Heart right ventricle (tissue), 16 donors: ENCODE measurements around the gene AMPD2. TPM values are rescaled to one million over a fixed set of nuclear protein-coding genes. Genes with fewer than 3 reads are reported as not detected.

ENCODE experiments used
- ATAC-seq, 8 donors: fragments of 200-7000 bp; cut with Tn5 transposase; one replicate each; pipeline ENCODE4 v1.9.1; 2020; ENCODE audit warnings: mild to moderate bottlenecking in 8 of 8, moderate library complexity in 8 of 8, moderate number of reproducible peaks in 1 of 8
- DNase-seq, 2 donors: peaks; one replicate each; pipeline ENCODE4 v3.0.0-alpha.2; 2020
- H3K27ac ChIP-seq, 10 donors: fragments of 200-600 bp; sonication (generic) in 2 of 10; one replicate each; pipeline versions ENCODE4 v1.5.0 to v1.8.0; 2020 to 2022; ENCODE audit warnings: mild to moderate bottlenecking in 3 of 10
- H3K27me3 ChIP-seq, 7 donors: fragments of 200-600 bp; one replicate each; pipeline ENCODE4 v1.8.0; 2021 to 2022; ENCODE audit warnings: mild to moderate bottlenecking in 2 of 7
- H3K36me3 ChIP-seq, 9 donors: fragments of 200-600 bp; sonication (generic) in 1 of 9; one replicate each; pipeline versions ENCODE4 v1.5.0 to v1.8.0; 2020 to 2022; ENCODE audit warnings: mild to moderate bottlenecking in 2 of 9
- H3K4me1 ChIP-seq, 9 donors: fragments of 200-600 bp; sonication (generic) in 1 of 9; one replicate each; pipeline versions ENCODE4 v1.5.0 to v1.8.0; 2020 to 2022; ENCODE audit warnings: mild to moderate bottlenecking in 4 of 9
- H3K4me3 ChIP-seq, 10 donors: fragments of 200-600 bp; sonication (generic) in 2 of 10; one replicate each; pipeline versions ENCODE4 v1.5.0 to v1.8.0; 2020 to 2022; ENCODE audit warnings: mild to moderate bottlenecking in 7 of 10, moderate library complexity in 2 of 10
- H3K9me3 ChIP-seq, 11 donors: fragments of 200-600 bp in 10 of 11; sonication (generic) in 2 of 11; one replicate each; pipeline versions ENCODE4 v1.5.0 to v1.8.0; 2013 to 2022; ENCODE audit warnings: mild to moderate bottlenecking in 2 of 11, control low read depth in 1 of 11, moderate library complexity in 1 of 11
- WGBS, 2 donors: extraction: QIAGEN DNeasy Blood & Tissue Kit; methylation state at CpG; one replicate each; pipeline ENCODE4 v1.1.7; 2013; ENCODE audit warnings: inconsistent platforms in 1 of 2; 5-methylcytosine and 5-hydroxymethylcytosine counted together
- intact Hi-C, 10 donors: fragments of 100-400 bp; cut with DNase I; formaldehyde crosslinking; loops; one replicate each; pipeline versions ENCODE4 v1.11.1 to v1.14.2; 2022
- polyA plus RNA-seq, 2 donors: library from polyadenylated mRNA; stranded (reverse); fragments of 200-250 nt; gene quantifications; one replicate each; pipeline ENCODE4 v1.2.3, GENCODE V29; 2013
- total RNA-seq, 10 donors: library from RNA; stranded (reverse); fragmentation: NEBNext Ultra II Directional in 3 of 10; extraction: Animal tissue kit (Norgen Biotek cat#: 25700) in 3 of 10; gene quantifications; one replicate each; pipeline versions ENCODE4 v1.2.1 to v1.2.4, GENCODE V29; 2021 to 2023
- TF ChIP-seq, protein P1 (sequence below), 9 donors: fragments of 200-600 bp; sonication (generic) in 2 of 9; IDR thresholded peaks; one replicate each; pipeline versions ENCODE4 v1.5.0 to v1.8.0; 2021 to 2022; ENCODE audit warnings: antibody characterized with exemption in 9 of 9, mild to moderate bottlenecking in 5 of 9, moderate library complexity in 1 of 9
- donor health status: Arrhythmogenic right ventricular cardiomyopathy.
- donor health status: ischemic (EF 13 %, LVEDD 7.1; RV severe dilation, severe dysfunction).
- donor health status: healthy with polysubstance abuse.
- donor health status: DM: no; HTN: yes; CAD: no.
- donor health status: DM: no; HTN: no; CAD: no.
- donor health status: ischemic (EF 25% LVEDD 6.9; RV normal size, moderate dysfunction).
- donor health status: ischemic (EF 25% LVEDD 5.7; RV mildly dilated, moderate dysfunction).
- donor health status: healthy.
- donor health status: DM: yes; HTN: yes; CAD: no.
- donor health status: Ischemic cardiomyopathy.
- donor health status: ischemic (EF 35%, LVEDD 5.7; RV mildly dilated, moderate dysfunction).
- donor health status: nonischemic (EF 11% LVEDD 7.7; RV severe dilation, severe dysfunction).
- donor health status: DM: yes; HTN: yes; CAD: no.
- donor health status: PGD.
- donor health status: ischemic (EF 29% LVEDD 5.4; RV normal size, mild dysfunction).
- donor health status: nonischemic (EF 23%, LVEDD 6.1; RV moderate dilation, normal function).

AMPD2 gene
- total and polyA plus RNA-seq, 12 donors: 6.4 to 18.2 (median 11.5) TPM

DNA sequence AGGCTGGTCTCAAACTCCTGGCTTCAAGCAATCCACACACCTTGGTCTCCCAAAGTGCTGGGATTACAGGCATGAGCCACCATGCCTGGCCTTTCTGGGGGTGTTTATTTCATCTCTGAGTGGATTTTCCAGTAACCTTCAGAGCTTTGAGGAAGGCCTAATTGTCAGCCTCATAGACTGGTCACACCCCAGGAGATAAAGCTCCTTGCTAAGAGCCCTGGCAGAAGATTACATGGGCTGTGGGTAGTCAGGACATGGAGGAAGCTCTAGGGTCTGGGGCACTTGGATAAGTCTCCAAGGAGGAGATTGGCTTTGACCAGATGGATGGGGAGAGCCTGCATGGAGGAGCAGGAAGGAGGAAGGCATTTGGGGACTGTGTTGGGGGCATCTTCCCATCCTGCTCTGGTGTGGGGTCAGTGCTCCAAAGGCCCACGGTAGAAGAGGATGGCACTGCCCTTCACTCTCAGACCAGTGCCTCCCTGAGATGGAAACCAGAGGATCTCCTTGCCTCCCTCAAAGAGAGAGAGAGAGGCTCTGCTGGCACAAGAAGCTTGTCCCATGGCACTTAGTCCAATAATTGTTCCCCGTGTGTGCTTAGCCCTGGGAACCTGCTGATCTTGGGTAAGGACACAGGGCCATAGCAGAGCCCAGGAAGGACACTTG, 21.6 kb downstream of the AMPD2 start:
- DNase-seq: no peak
- TF ChIP-seq, protein P1, sequence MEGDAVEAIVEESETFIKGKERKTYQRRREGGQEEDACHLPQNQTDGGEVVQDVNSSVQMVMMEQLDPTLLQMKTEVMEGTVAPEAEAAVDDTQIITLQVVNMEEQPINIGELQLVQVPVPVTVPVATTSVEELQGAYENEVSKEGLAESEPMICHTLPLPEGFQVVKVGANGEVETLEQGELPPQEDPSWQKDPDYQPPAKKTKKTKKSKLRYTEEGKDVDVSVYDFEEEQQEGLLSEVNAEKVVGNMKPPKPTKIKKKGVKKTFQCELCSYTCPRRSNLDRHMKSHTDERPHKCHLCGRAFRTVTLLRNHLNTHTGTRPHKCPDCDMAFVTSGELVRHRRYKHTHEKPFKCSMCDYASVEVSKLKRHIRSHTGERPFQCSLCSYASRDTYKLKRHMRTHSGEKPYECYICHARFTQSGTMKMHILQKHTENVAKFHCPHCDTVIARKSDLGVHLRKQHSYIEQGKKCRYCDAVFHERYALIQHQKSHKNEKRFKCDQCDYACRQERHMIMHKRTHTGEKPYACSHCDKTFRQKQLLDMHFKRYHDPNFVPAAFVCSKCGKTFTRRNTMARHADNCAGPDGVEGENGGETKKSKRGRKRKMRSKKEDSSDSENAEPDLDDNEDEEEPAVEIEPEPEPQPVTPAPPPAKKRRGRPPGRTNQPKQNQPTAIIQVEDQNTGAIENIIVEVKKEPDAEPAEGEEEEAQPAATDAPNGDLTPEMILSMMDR (IDR thresholded peaks at IDR 0.05): no peak
- 88% methylated on average over 2 of the region's 2 CpGs for WGBS, 2 donors

DNA sequence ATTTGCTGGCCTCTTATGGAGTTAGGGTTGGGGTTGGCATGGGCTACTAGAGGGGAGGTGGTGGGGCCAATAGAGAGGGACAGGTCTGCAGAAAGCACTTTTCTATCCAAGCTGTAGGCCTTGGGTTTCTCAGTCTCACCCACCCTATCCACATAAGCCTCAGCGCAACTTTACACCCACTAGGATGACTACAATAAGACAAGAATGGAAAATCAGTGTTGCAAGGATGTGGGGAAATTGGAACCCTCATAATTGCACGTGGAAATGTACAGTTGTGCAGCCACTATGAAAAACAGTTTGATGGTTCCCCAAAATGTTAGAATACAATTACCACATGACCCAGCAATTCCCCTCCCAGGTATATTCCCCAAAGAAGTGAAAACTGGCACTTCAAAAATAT, 22.2 kb downstream of the AMPD2 start:
- WGBS, 2 donors: 80 to 87% methylated on average over 2 of the region's 2 CpGs
- H3K4me3 ChIP-seq: no peak overlapping the region
- DNase-seq: no peak
- no peaks in the 10 kb centered on the region for H3K27me3 ChIP-seq
- peaks cover 0 to 6% (median 0%) of the 10 kb centered on the region in 11 donors for H3K9me3 ChIP-seq
- ATAC-seq: no peak
- peaks cover 0 to 12% (median 6%) of the 10 kb centered on the region in 9 donors for H3K4me1 ChIP-seq
- no peaks in the 10 kb centered on the region for H3K36me3 ChIP-seq
- no peak overlapping the region for H3K27ac ChIP-seq
- intact Hi-C loops: loop anchor here (2.0 to 10.0 kb wide), 5 partner anchors 45 to 343 kb away; partner anchors contain the start of genes GSTM1 (in 4 of the 10), GNAI3 (in 3 of the 10) and AHCYL1 (in 1 of the 10)
- TF ChIP-seq, protein P1 (IDR thresholded peaks at IDR 0.05): no peak

More for the DNA sequence above, 21.6 kb downstream of the AMPD2 start:
- no peaks in the 10 kb centered on the region for H3K36me3 ChIP-seq
- H3K27me3 ChIP-seq: no peaks in the 10 kb centered on the region
- no peak for ATAC-seq
- H3K4me3 ChIP-seq: no peak overlapping the region
- peaks cover 1 to 18% (median 11%) of the 10 kb centered on the region in 9 donors for H3K4me1 ChIP-seq
- intact Hi-C loops: loop anchor here in 8 of 10 donors (2.0 to 10.0 kb wide), 5 partner anchors 46 to 344 kb away; partner anchors contain the start of genes GSTM1 (in 4 of the 8), GNAI3 (in 3 of the 8) and AHCYL1 (in 1 of the 8)
- H3K27ac ChIP-seq: no peak overlapping the region
- H3K9me3 ChIP-seq: peaks cover 0 to 3% (median 0%) of the 10 kb centered on the region in 11 donors

DNA sequence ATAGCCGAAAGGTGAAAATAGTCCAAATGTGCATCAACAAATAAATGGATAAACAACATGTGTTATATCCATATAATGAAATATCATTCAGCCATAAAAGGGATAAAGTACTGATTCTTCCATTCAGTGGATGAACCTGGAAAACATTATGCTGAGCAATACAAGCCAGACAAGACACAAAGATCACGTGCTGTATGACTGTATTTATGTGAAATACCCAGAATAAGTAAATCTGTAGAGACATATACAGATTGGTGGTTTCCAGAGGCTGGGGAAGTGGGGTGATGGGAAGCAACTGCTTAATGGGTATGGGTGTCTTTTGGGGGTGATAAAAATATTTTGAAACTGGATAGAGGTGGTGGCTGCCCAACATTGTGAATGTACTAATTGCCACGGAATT, 23.0 kb downstream of the AMPD2 start:
- no peak for ATAC-seq
- WGBS, 2 donors: 73 to 77% methylated on average over 3 of the region's 3 CpGs

More for the DNA sequence above, 23.0 kb downstream of the AMPD2 start:
- no peaks in the 10 kb centered on the region for H3K27me3 ChIP-seq
- no peaks in the 10 kb centered on the region for H3K36me3 ChIP-seq
- no peak for DNase-seq
- TF ChIP-seq, protein P1 (IDR thresholded peaks at IDR 0.05): no peak
- peaks cover 0 to 6% (median 0%) of the 10 kb centered on the region in 11 donors for H3K9me3 ChIP-seq
- H3K27ac ChIP-seq: no peak overlapping the region
- intact Hi-C loops: loop anchor here in 9 of 10 donors (2.0 to 10.0 kb wide), 5 partner anchors 45 to 342 kb away; partner anchors contain the start of genes GSTM1 (in 4 of the 9), GNAI3 (in 3 of the 9) and AHCYL1 (in 1 of the 9)
- H3K4me3 ChIP-seq: no peak overlapping the region
- peaks cover 0 to 12% (median 6%) of the 10 kb centered on the region in 9 donors for H3K4me1 ChIP-seq
